HepG2 (cell line): ENCODE measurements around the gene CDH1. TPM values are rescaled to one million over a fixed set of nuclear protein-coding genes. Genes with fewer than 3 reads are reported as not detected.

Experiments used
- ATAC-seq: fragments of 200-7000 bp; cut with Tn5 transposase; 3 replicates; pipeline ENCODE4 v1.9.1; 2020; ENCODE audit warnings: mild to moderate bottlenecking, moderate library complexity
- BruUV-seq: library from RNA; stranded (reverse); fragments of 400-500 nt; replicated peaks from 2 replicates; lab custom pipeline; 2021; lab: Mats Ljungman, UMichigan
- CTCF ChIA-PET: fragments of 300-600 bp; formaldehyde crosslinking; extraction: SDS; loops from one replicate; lab custom pipeline; 2021; ENCODE audit warnings: low total read pairs, inconsistent platforms, low intra/inter-chr PET ratio; lab: Yijun Ruan, JAX
- POLR2A ChIA-PET: fragments of 350-600 bp; sonication (Branson Sonifier 250); formaldehyde crosslinking; loops from one replicate; lab custom pipeline; 2020; ENCODE audit warnings: antibody characterized with exemption, inconsistent platforms; lab: Yijun Ruan, JAX
- DNase-seq: peaks from one replicate; pipeline ENCODE4 v3.0.0-alpha.2; 2015; ENCODE audit warnings: low spot score
- FAIRE-seq: peaks from 3 replicates; lab custom pipeline; 2011; peaks lifted over from hg19 to GRCh38; lab: Jason Lieb, UNC
- H2AFZ ChIP-seq: one replicate; pipeline ENCODE4 v1.6.1; 2011; ENCODE audit warnings: low read length, inconsistent platforms
- H3K27ac ChIP-seq: fragments of 300-600 bp; 3 replicates; pipeline ENCODE4 v1.8.0; 2011; ENCODE audit warnings: mixed run types, mild to moderate bottlenecking, mixed read lengths, low read length, inconsistent platforms; ENCODE audit not compliant: insufficient read depth; ENCODE audit errors: extremely low read length
- H3K27me3 ChIP-seq, 2 experiments: fragments of 200-600 bp in 1 of 2; 2 replicates in 1 of 2; 3 replicates in 1 of 2; pipeline versions ENCODE4 v1.6.0 to v1.8.0; 2011; ENCODE audit warnings: low read length in 2 of 2, mild to moderate bottlenecking in 2 of 2, moderate library complexity in 2 of 2, inconsistent platforms in 1 of 2; ENCODE audit not compliant: insufficient read depth in 2 of 2, control insufficient read depth in 1 of 2
- H3K36me3 ChIP-seq, 2 experiments: fragments of 200-600 bp in 1 of 2; replicated peaks in 1 of 2; 2 replicates in 1 of 2; 3 replicates in 1 of 2; pipeline versions ENCODE4 v1.5.1 to v1.8.0; 2011; ENCODE audit warnings: low read length in 2 of 2, inconsistent platforms in 1 of 2; ENCODE audit not compliant: insufficient read depth in 2 of 2, control insufficient read depth in 1 of 2
- H3K4me1 ChIP-seq: 2 replicates; pipeline ENCODE4 v1.5.1; 2012; ENCODE audit warnings: low read length, inconsistent platforms; ENCODE audit not compliant: insufficient read depth
- H3K4me2 ChIP-seq: 2 replicates; pipeline ENCODE4 v1.6.0; 2011; ENCODE audit warnings: low read depth, low read length, inconsistent platforms
- H3K4me3 ChIP-seq, 3 experiments: fragments of 200-600 bp in 1 of 3; sonication (generic), shearing (Covaris generic) in 1 of 3; replicated peaks in 1 of 3; 2 replicates each; pipeline ENCODE4 v1.5.1; 2011 to 2016; ENCODE audit warnings: low read length in 3 of 3, inconsistent platforms in 2 of 3, low read depth in 2 of 3, mild to moderate bottlenecking in 2 of 3, control low read depth in 1 of 3, mixed read lengths in 1 of 3; ENCODE audit not compliant: insufficient read depth in 1 of 3
- H3K79me2 ChIP-seq: one replicate; pipeline ENCODE4 v1.6.1; 2011; ENCODE audit warnings: low read length, inconsistent platforms; ENCODE audit not compliant: insufficient read depth
- H3K9ac ChIP-seq: 2 replicates; pipeline ENCODE4 v1.6.0; 2011; ENCODE audit warnings: mild to moderate bottlenecking, low read depth, low read length, inconsistent platforms; ENCODE audit not compliant: insufficient read depth
- H3K9me3 ChIP-seq: 2 replicates; pipeline ENCODE4 v1.5.1; 2012; ENCODE audit warnings: mild to moderate bottlenecking, low read length
- H4K20me1 ChIP-seq: 2 replicates; pipeline ENCODE4 v1.6.0; 2011; ENCODE audit warnings: inconsistent platforms, mild to moderate bottlenecking, low read length, moderate library complexity; ENCODE audit not compliant: insufficient read depth
- ATF7 ChIP-seq, 2 experiments: fragments of 450-650 bp in 1 of 2; sonication (generic) in 1 of 2; formaldehyde crosslinking in 1 of 2; IDR thresholded peaks; 2 replicates each; pipeline versions ENCODE4 v1.4.0 to v1.6.1; 2016 to 2020; ENCODE audit warnings: antibody characterized with exemption in 1 of 2, mild to moderate bottlenecking in 1 of 2, missing genetic modification reagents in 1 of 2
- BHLHE40 ChIP-seq: IDR thresholded peaks from 2 replicates; pipeline ENCODE4 v1.6.1; 2011; ENCODE audit warnings: low read length, improper control_type of control experiment
- CTCF ChIP-seq: sonication (generic); formaldehyde crosslinking; IDR thresholded peaks from 2 replicates; pipeline ENCODE4 v1.5.0; 2020; ENCODE audit warnings: mild to moderate bottlenecking, missing genetic modification reagents, moderate library complexity
- NFE2L2 ChIP-seq: fragments of 150-350 bp; IDR thresholded peaks from 2 replicates; pipeline ENCODE4 v1.6.1; 2014; ENCODE audit warnings: low read length
- ZMYM4 ChIP-seq: sonication (generic); formaldehyde crosslinking; IDR thresholded peaks from 2 replicates; pipeline ENCODE4 v1.8.1; 2023; ENCODE audit warnings: mild to moderate bottlenecking, missing genetic modification reagents
- ZNF207 ChIP-seq: fragments of 450-650 bp; IDR thresholded peaks from 2 replicates; pipeline ENCODE4 v1.6.1; 2016; ENCODE audit warnings: antibody characterized with exemption, borderline replicate concordance
- ZNF414 ChIP-seq: sonication (generic); formaldehyde crosslinking; IDR thresholded peaks from 2 replicates; pipeline ENCODE4 v1.5.0; 2020; ENCODE audit warnings: missing genetic modification reagents
- ZNF563 ChIP-seq: sonication (generic); formaldehyde crosslinking; IDR thresholded peaks from 2 replicates; pipeline ENCODE4 v1.8.0; 2022; ENCODE audit warnings: mild to moderate bottlenecking, moderate library complexity, missing genetic modification reagents
- ZNF747 ChIP-seq: sonication (generic); formaldehyde crosslinking; IDR thresholded peaks from 2 replicates; pipeline ENCODE4 v1.8.1; 2023; ENCODE audit warnings: missing genetic modification reagents, mild to moderate bottlenecking, borderline replicate concordance
- ZNF772 ChIP-seq: sonication (generic); formaldehyde crosslinking; IDR thresholded peaks from 2 replicates; pipeline ENCODE4 v1.5.0; 2020; ENCODE audit warnings: mild to moderate bottlenecking, missing genetic modification reagents
- ZNF879 ChIP-seq: sonication (generic); formaldehyde crosslinking; IDR thresholded peaks from 2 replicates; pipeline ENCODE4 v1.8.1; 2023; ENCODE audit warnings: missing genetic modification reagents
- WGBS: methylation state at CpG from one replicate; pipeline ENCODE4 v1.1.6; 2017; ENCODE audit warnings: low lambda C conversion rate; 5-methylcytosine and 5-hydroxymethylcytosine counted together
- in situ Hi-C: cut with HindIII; loops from 2 replicates; pipeline ENCODE4 v1.10.0; 2017; ENCODE audit warnings: low pct_unique_long_range_greater_than_20kb; ENCODE audit not compliant: extremely low pct_ligation_motif_present
- intact Hi-C: fragments of 100-400 bp; cut with micrococcal nuclease; formaldehyde crosslinking; loops from one replicate; pipeline ENCODE4 v1.10.0; 2022; ENCODE audit not compliant: unreplicated experiment
- polyA plus RNA-seq, 8 experiments: library from polyadenylated mRNA; depleted of rRNA in 3 of 8; stranded (reverse) in 7 of 8; unstranded in 1 of 8; fragments of >200 nt; fragmentation: Illumina TruSeq in 4 of 8; extraction: Trizol in 4 of 8; gene quantifications; 2 replicates each; pipeline versions ENCODE4 v1.2.1 to v1.2.3, GENCODE V29; 2011 to 2016; ENCODE audit warnings: low read depth in 4 of 8, missing spikeins in 1 of 8, mixed read lengths in 1 of 8; ENCODE audit not compliant: insufficient read depth in 1 of 8
- total RNA-seq, 5 experiments: library from RNA; depleted of rRNA; stranded (reverse); fragments of >200 nt; fragmentation: Illumina TruSeq; extraction: Trizol; gene quantifications; 2 replicates each; pipeline ENCODE4 v1.2.3, GENCODE V29; 2016; ENCODE audit warnings: low read depth in 1 of 5
- TF ChIP-seq, protein P1 (sequence below): sonication (generic); formaldehyde crosslinking; conservative IDR thresholded peaks from 2 replicates; pipeline ENCODE4 v1.4.0; 2020; ENCODE audit warnings: mild to moderate bottlenecking, missing genetic modification reagents, moderate library complexity

Gene CDH1
- total and polyA plus RNA-seq, 2 of the 13 experiments (the other 11 are each of a cell fraction or from before 2014, with no cell fraction given) = 0.95 to 9.8 TPM

DNA sequence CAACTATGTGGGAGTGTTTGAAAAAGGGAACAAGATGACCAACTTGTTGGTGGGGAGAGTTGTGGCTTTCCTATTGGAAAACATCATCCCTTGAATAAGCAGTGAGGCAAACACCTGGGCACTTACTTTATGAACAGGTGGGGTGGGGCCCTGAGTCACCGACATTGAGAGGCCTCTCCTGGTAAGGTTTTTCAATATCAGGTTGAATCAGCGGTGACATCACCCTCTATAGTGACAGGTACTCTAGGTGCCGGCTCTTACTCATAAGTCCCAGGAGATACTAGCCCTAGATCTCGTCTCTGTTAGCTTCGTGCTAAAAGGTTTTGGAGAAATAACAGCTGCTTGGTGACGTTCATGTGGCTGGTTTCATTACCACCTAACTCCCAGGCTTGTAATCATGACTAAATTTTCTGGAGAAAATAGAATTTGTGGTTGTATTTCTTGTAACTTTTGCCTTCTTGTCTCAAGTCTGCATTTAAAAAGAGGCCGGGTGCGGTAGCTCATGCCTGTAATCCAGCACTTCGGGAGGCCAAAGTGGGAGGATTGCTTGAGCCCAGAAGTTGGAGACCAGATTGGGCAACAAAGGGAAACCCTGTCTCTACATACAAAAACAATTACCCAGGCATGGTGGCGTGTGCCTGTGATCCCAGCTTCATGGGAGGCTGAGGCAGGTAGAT, 19.3 kb downstream of the CDH1 start:
- no peak for FAIRE-seq
- BruUV-seq = no TSS peak
- Histone ChIP-seq H3K9me3 (no peaks in the 10 kb centered on the region), H2AFZ (no peak overlapping the region), H3K79me2 (no peaks in the 10 kb centered on the region), H3K9ac (no peak overlapping the region), H4K20me1 (no peaks in the 10 kb centered on the region), H3K4me1 (peaks cover 42% of the 10 kb centered on the region), H3K36me3 (no peaks in the 10 kb centered on the region), H3K27me3 (no peaks in the 10 kb centered on the region), H3K27ac (no peak overlapping the region), H3K4me3 (no peak overlapping the region)
- CTCF ChIA-PET = no interaction called here
- no peak for DNase-seq
- no peak for ATAC-seq
- in situ Hi-C loops (no loop called here), intact Hi-C loops (no loop called here)
- TF ChIP-seq ATF7 (IDR thresholded peaks at IDR 0.05) = 0 out of 2 replicates have a peak, but pooled peaks have one; percentile 16
- TF ChIP-seq ATF7 (CRISPR knock-in tag; IDR thresholded peaks at IDR 0.05) = no peak
- no peak for TF ChIP-seq NFE2L2
- TF ChIP-seq, all 625 proteins: peak for 1
- POLR2A ChIA-PET = interaction anchor here (1.1 to 2.3 kb wide), 3 partner anchors 11 to 37 kb away, joined by 3 to 8 read pairs (median 4); no protein-coding TSS in a partner anchor
- WGBS = 71% methylated on average over 10 of the region's 10 CpGs
- no peak overlapping the region for H3K4me2 ChIP-seq

DNA sequence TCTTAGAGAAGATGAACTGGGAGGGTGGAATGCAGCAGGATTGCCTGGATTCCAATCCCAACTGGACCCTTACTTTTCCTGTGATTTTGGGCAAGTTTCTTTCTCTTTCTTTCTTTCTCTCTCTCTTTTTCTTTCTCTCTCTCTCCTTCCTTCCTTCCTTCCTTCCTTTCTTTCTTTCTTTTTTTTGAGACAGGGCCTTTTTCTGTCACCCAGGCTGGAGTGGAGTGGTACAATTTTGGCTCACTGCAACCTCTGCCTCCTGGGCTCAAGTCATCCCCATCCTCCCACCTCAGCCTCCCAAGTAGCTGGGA, 20.5 kb downstream of the CDH1 start:
- Histone ChIP-seq H3K4me3 (no peak overlapping the region), H3K4me2 (no peak overlapping the region), H3K79me2 (no peaks in the 10 kb centered on the region), H3K27me3 (no peaks in the 10 kb centered on the region), H3K27ac (no peak overlapping the region), H3K4me1 (peaks cover 38% of the 10 kb centered on the region), H4K20me1 (no peaks in the 10 kb centered on the region), H3K9ac (no peak overlapping the region), H2AFZ (no peak overlapping the region), H3K36me3 (no peaks in the 10 kb centered on the region), H3K9me3 (no peaks in the 10 kb centered on the region)
- ChIA-PET POLR2A (interaction anchor here (1.1 to 2.3 kb wide), 2 partner anchors 17 to 36 kb away, joined by 4 to 8 read pairs; no protein-coding TSS in a partner anchor), CTCF (no interaction called here)
- FAIRE-seq = no peak
- intact Hi-C loops (no loop called here), in situ Hi-C loops (no loop called here)
- no TSS peak for BruUV-seq
- no peak for DNase-seq
- no peak for ATAC-seq
- TF ChIP-seq CTCF (CRISPR knock-in tag) = no peak
- no peak for TF ChIP-seq ZNF207
- no peak for TF ChIP-seq ZMYM4
- TF ChIP-seq, protein P1, sequence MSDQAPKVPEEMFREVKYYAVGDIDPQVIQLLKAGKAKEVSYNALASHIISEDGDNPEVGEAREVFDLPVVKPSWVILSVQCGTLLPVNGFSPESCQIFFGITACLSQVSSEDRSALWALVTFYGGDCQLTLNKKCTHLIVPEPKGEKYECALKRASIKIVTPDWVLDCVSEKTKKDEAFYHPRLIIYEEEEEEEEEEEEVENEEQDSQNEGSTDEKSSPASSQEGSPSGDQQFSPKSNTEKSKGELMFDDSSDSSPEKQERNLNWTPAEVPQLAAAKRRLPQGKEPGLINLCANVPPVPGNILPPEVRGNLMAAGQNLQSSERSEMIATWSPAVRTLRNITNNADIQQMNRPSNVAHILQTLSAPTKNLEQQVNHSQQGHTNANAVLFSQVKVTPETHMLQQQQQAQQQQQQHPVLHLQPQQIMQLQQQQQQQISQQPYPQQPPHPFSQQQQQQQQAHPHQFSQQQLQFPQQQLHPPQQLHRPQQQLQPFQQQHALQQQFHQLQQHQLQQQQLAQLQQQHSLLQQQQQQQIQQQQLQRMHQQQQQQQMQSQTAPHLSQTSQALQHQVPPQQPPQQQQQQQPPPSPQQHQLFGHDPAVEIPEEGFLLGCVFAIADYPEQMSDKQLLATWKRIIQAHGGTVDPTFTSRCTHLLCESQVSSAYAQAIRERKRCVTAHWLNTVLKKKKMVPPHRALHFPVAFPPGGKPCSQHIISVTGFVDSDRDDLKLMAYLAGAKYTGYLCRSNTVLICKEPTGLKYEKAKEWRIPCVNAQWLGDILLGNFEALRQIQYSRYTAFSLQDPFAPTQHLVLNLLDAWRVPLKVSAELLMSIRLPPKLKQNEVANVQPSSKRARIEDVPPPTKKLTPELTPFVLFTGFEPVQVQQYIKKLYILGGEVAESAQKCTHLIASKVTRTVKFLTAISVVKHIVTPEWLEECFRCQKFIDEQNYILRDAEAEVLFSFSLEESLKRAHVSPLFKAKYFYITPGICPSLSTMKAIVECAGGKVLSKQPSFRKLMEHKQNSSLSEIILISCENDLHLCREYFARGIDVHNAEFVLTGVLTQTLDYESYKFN (CRISPR knock-in tag) = no peak
- no peak for TF ChIP-seq ZNF563 (CRISPR knock-in tag)
- TF ChIP-seq ZNF414 (CRISPR knock-in tag) = no peak
- TF ChIP-seq BHLHE40 = no peak
- TF ChIP-seq ZNF747 = no peak
- TF ChIP-seq ZNF879 (CRISPR knock-in tag) = no peak
- no peak for TF ChIP-seq ZNF772 (CRISPR knock-in tag)
